ENCODE results near the gene OPRD1.
A peak's percentile ranks its signal among the peaks of the same experiment; 100 is the strongest.
"Not testable (repeated sequence)": the region's sequence is repeated elsewhere in the genome, so short reads cannot be mapped to it uniquely, and the experiment has no call there.

The OPRD1 gene

DNA sequence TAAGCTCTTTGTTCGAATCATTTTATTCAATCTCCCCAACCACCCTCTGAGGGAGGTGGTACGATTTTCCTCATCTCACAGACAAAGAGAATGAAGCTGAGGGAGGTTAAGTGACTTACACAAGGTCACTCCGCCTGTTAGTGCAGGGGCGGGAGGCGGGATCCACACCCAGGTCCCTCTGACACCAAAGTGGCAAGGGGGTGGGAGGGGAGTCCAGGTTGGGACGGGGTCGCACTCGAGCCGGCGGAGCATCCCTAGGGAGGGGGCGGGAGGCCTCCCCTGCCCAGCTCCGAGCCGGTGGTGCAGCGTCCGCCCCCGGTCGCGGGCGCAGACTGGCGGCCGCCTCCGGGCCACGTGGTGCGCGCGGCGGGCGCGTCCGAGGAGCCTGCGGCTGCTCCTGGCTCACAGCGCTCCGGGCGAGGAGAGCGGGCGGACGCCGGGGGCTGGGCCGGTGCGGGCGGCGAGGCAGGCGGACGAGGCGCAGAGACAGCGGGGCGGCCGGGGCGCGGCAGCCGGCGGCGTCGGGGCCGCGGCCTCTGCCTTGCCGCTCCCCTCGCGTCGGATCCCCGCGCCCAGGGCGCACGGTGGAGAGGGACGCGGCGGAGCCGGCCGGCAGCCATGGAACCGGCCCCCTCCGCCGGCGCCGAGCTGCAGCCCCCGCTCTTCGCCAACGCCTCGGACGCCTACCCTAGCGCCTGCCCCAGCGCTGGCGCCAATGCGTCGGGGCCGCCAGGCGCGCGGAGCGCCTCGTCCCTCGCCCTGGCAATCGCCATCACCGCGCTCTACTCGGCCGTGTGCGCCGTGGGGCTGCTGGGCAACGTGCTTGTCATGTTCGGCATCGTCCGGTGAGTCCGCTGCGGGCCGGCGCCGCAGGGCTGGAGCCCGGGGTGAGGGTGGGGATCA lies at the start of gene OPRD1:
Gene OPRD1 (plus strand): TSS at position 405 of the 903 bp plus-strand sequence. CDS start 214 bp downstream, at position 619.
- no peak within 1 kb of the TSS for H3K4me3 ChIP-seq (ENCODE audit: control insufficient read depth, low read depth, low read length)
- peak; percentile 7 for DNase-seq (ENCODE audit: low read depth)
- TF ChIP-seq, protein P1, sequence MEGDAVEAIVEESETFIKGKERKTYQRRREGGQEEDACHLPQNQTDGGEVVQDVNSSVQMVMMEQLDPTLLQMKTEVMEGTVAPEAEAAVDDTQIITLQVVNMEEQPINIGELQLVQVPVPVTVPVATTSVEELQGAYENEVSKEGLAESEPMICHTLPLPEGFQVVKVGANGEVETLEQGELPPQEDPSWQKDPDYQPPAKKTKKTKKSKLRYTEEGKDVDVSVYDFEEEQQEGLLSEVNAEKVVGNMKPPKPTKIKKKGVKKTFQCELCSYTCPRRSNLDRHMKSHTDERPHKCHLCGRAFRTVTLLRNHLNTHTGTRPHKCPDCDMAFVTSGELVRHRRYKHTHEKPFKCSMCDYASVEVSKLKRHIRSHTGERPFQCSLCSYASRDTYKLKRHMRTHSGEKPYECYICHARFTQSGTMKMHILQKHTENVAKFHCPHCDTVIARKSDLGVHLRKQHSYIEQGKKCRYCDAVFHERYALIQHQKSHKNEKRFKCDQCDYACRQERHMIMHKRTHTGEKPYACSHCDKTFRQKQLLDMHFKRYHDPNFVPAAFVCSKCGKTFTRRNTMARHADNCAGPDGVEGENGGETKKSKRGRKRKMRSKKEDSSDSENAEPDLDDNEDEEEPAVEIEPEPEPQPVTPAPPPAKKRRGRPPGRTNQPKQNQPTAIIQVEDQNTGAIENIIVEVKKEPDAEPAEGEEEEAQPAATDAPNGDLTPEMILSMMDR (conservative IDR thresholded peaks at IDR 0.05; ENCODE audit: control insufficient read depth, insufficient read depth, low read depth, low read length), result no peak

- no peak overlapping the region for H3K4me3 ChIP-seq (ENCODE audit: control insufficient read depth, low read depth, low read length)
- TF ChIP-seq, protein P1 (conservative IDR thresholded peaks at IDR 0.05; ENCODE audit: control insufficient read depth, insufficient read depth, low read depth, low read length), result no peak
- no peak for DNase-seq (ENCODE audit: low read depth)
These were observed 45.3 kb upstream of the OPRD1 start for GRCh38 chr1:28766532-28767183.

- TF ChIP-seq, protein P1 (conservative IDR thresholded peaks at IDR 0.05; ENCODE audit: control insufficient read depth, insufficient read depth, low read depth, low read length), result no peak
- no peak for DNase-seq (ENCODE audit: low read depth)
These were observed 41.3 kb upstream of the OPRD1 start for GRCh38 chr1:28770601-28771165.

GRCh38 chr1:28771921-28772320 lies 40.0 kb upstream of the OPRD1 start:
- not testable (repeated sequence) for H3K4me3 ChIP-seq (ENCODE audit: control insufficient read depth, low read depth, low read length)

More at GRCh38 chr1:28770601-28771165, 41.3 kb upstream of the OPRD1 start:
- H3K4me3 ChIP-seq (ENCODE audit: control insufficient read depth, low read depth, low read length), result no peak overlapping the region

GRCh38 chr1:28773105-28773504 lies 38.9 kb upstream of the OPRD1 start:
- TF ChIP-seq, protein P1 (conservative IDR thresholded peaks at IDR 0.05; ENCODE audit: control insufficient read depth, insufficient read depth, low read depth, low read length), result no peak
- no peak overlapping the region for H3K4me3 ChIP-seq (ENCODE audit: control insufficient read depth, low read depth, low read length)
- DNase-seq (ENCODE audit: low read depth), result no peak

More at GRCh38 chr1:28771921-28772320, 40.0 kb upstream of the OPRD1 start:
- not testable (repeated sequence) for DNase-seq (ENCODE audit: low read depth)

GRCh38 chr1:28775121-28775942 lies 36.6 kb upstream of the OPRD1 start:
- peak; percentile 70 for DNase-seq (ENCODE audit: low read depth)
- H3K4me3 ChIP-seq (ENCODE audit: control insufficient read depth, low read depth, low read length), result peak overlapping the region; percentile 41
- TF ChIP-seq, protein P1 (conservative IDR thresholded peaks at IDR 0.05; ENCODE audit: control insufficient read depth, insufficient read depth, low read depth, low read length), result no peak

All from fibroblast of mammary gland (primary cell).